ENCODE measurements around the gene TMTC1. TPM values are rescaled to one million over a fixed set of nuclear protein-coding genes. Genes with fewer than 3 reads are reported as not detected.

Gene TMTC1
- total RNA-seq, 1 donor from 2014 or later, result 33.2 TPM

- intact Hi-C loops (cut with DNase I), result no loop called here
- DNase-seq (ENCODE audit: low spot score), result no peak
Measured at GRCh38 chr12:29455087-29455486, 328.7 kb downstream of the TMTC1 start.

GRCh38 chr12:29451888-29452287, 331.9 kb downstream of the TMTC1 start:
- DNase-seq (ENCODE audit: low spot score), result no peak
- intact Hi-C loops (cut with DNase I), result no loop called here

Data from cardiac septum (tissue), 1 donor.